KOPT-K1 (cell line): ENCODE data around the gene GPX3.

Experiments
- H3K27ac ChIP-seq: fragments of 200-600 bp; sonication (generic); 2 replicates; pipeline ENCODE4 v1.5.1; 2016; ENCODE audit warnings: antibody characterized with exemption, mild to moderate bottlenecking, low read depth, low read length; ENCODE audit not compliant: poor library complexity, severe bottlenecking
- H3K36me3 ChIP-seq: fragments of 200-600 bp; sonication (generic); 2 replicates; pipeline ENCODE4 v1.5.1; 2017; ENCODE audit warnings: antibody characterized with exemption, mild to moderate bottlenecking, low read length, moderate library complexity; ENCODE audit not compliant: insufficient read depth
- H3K9me3 ChIP-seq: fragments of 200-600 bp; sonication (generic); 2 replicates; pipeline ENCODE4 v1.5.1; 2017; ENCODE audit warnings: antibody characterized with exemption, low read length, mild to moderate bottlenecking; ENCODE audit not compliant: insufficient read depth, poor library complexity, severe bottlenecking

Gene GPX3

DNA sequence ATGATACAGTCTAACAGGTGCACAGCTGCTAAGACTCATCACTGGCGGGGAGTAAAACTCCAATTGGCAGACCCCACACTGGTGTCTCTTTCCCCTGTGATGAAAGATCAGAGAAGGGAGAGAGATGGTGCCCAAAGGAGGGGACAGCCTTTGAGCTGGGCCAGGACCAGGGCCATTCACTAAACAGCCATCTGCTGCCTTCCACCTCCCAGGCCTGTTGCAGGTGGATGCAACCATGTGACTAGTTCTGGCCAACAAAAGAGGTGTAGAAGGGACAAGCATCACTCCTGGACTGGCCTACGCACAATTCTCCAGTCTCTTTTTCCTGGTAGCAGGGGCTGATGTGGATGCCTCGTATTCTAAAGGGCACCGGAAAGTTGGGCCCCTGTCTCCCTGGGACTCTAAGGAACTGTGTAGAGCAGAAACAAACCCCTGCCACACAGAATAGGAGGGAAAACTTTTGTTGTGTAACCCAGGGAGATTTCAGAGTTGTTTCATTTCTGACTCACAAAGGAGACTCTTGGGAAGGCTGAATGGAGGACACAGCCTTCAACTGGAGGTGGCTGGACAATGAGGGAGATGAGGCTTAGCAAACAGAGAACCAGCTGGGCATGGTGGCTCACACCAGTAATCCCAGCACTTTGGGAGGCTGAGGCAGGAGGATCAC is 33.5 kb downstream of the GPX3 start:
- H3K9me3 ChIP-seq, result no peaks in the 10 kb centered on the region
- peaks cover 89% of the 10 kb centered on the region for H3K36me3 ChIP-seq
- H3K27ac ChIP-seq, result no peak overlapping the region

DNA sequence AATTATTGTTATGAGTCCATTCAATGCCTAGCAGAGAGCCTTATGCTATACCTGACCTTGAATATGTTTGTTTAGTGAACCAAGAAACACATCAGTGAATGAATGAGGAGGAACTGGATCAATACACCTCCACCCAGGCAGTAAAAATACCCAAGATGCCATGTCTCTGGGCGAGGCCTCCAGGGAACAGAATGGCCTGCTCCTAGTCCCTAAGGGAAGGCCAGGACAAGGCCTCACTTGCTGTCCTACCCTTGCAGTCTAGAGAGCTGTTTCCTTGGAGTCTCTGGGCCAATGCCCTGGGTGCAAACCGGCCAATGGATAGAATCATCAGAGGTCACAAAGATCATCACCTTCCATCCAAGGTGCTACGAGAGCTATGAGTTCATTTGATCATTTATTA is 34.3 kb downstream of the GPX3 start:
- H3K27ac ChIP-seq, result no peak overlapping the region
- H3K9me3 ChIP-seq, result no peaks in the 10 kb centered on the region
- H3K36me3 ChIP-seq, result peaks cover 89% of the 10 kb centered on the region

DNA sequence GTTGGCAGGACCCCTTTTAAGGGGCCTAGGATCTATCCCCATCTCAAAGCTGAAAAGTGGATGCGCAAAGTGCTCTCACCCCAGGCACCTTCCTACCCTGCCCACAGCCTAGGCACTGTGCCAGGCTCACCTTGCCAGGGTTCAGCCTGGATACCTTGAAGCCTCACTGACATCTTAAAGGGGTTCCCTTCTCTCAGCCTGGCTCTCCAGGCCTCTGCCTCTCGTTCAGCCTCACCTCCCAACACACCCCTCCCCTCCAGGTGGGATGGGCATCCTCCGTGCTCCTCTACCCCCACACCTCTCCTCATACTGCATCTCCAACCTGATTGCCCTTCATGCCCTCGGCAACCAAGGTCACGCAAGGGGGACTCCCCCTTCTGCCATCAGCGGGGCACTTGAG is 34.9 kb downstream of the GPX3 start:
- Histone ChIP-seq H3K27ac (no peak overlapping the region), H3K9me3 (no peaks in the 10 kb centered on the region), H3K36me3 (peaks cover 90% of the 10 kb centered on the region)

DNA sequence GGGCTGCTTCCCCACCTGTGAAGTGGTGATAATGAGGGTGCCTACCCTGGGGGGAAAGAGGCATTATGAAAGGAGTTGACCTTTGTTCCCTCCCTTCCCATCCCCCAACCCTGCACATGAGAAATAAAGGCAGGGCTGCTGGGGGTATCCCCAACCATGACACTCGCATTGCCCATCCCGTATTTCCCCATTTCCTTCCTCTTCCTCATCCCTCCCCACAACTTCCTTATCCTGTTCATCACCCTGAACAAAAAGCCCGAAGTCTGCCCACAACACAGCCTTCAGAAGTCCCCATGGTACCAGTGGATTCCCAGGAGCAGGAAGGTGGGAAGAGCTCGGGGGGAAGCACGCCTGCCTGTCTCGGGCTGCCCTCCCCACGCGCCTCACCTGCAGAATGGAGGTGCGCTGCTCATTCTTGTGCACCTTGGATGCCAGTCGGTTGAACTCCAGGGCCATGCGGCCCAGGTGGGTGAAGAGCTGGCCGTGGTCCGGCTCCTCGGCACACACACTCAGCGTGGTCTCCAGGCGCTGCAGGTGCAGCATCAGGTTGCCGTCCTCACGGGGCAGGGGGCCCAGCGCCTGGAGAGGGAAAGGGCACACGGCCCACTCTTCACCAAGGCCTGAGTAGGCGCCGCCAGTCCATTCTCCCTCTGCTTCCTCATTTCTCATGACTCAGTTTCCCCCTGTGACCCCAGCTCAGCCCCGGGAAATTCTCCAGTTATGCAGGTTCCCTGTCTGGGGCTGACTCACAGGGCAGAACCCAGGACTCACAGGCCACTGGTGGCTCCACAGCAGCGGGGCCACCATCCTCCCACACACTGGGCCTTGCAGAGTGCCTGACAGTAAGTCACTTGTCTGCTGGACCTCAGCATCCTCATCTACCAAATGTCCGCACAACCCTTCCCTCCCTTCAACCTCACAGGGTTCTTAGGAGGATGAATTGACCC is 36.3 kb downstream of the GPX3 start:
- Histone ChIP-seq H3K27ac (no peak overlapping the region), H3K36me3 (peaks cover 93% of the 10 kb centered on the region), H3K9me3 (no peaks in the 10 kb centered on the region)

DNA sequence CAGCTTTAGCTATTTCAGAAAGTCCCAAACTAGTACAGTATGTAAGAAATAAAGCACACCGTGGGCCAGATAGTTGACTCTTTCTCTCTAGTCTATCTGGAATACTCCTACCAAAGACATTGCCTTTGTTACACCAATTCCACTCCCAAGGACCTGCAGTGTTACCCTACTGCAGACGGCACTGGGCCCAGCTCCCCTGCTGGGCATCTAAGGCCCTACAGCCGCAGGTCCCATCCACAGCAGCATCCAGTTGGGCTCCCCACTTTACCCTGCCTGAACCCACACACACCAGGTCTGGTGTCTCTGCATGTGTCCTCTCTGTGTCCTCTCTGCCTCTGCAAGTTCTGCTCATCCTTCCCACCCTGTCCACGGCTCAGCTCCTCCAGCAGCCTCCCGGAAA is 37.9 kb downstream of the GPX3 start:
- no peak overlapping the region for H3K27ac ChIP-seq
- H3K36me3 ChIP-seq, result peaks cover 97% of the 10 kb centered on the region
- no peaks in the 10 kb centered on the region for H3K9me3 ChIP-seq

DNA sequence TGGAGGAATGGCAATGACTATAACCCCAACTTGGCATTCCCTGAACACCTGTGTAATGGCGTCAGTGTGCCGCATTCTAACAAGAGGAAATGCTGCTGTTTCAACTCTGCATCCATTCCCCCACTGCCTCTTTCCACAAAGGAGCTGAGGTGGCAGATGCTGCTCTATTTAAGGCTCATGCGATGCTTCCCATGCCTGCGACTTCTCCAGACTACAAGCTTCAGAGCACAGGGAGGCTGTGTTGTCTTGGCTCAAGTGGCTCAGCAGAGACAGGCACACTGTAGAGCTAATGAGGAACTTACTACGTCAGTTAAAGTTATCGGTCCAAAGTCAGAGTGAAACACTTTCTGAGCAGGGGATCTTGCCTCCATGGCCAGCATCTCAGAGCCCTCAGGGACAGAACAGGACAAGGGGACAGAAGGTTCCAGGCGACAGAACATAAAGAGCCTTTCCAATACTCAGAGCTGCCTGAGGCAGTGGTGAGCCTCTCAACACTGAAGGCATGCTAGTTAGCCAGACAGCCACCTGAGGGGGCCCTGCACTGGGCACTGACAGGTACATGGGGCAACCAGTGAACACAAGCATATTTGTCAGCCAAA is 38.6 kb downstream of the GPX3 start:
- H3K27ac ChIP-seq, result no peak overlapping the region
- peaks cover 94% of the 10 kb centered on the region for H3K36me3 ChIP-seq

DNA sequence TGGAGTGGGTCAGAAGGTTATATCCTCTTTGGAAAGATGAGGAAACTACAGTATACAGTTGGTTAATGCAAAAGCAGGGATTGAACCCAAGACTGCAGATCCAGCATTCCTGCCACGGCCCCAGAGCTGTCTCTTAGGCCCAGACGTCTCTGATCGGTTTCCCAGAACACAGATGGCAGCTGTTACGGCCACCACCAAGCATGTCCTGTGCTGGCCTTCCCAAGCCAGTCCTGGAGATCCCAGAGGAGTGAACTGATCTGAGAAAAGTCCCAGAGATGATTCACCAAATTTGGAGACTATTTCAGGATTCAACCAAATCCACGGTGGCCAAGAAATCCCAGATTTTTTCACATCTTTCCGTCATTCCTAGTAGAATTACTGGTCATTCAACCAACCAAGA is 40.4 kb downstream of the GPX3 start:
- Histone ChIP-seq H3K36me3 (peaks cover 79% of the 10 kb centered on the region), H3K27ac (no peak overlapping the region), H3K9me3 (no peaks in the 10 kb centered on the region)

More for the DNA sequence above, 38.6 kb downstream of the GPX3 start:
- H3K9me3 ChIP-seq, result no peaks in the 10 kb centered on the region

DNA sequence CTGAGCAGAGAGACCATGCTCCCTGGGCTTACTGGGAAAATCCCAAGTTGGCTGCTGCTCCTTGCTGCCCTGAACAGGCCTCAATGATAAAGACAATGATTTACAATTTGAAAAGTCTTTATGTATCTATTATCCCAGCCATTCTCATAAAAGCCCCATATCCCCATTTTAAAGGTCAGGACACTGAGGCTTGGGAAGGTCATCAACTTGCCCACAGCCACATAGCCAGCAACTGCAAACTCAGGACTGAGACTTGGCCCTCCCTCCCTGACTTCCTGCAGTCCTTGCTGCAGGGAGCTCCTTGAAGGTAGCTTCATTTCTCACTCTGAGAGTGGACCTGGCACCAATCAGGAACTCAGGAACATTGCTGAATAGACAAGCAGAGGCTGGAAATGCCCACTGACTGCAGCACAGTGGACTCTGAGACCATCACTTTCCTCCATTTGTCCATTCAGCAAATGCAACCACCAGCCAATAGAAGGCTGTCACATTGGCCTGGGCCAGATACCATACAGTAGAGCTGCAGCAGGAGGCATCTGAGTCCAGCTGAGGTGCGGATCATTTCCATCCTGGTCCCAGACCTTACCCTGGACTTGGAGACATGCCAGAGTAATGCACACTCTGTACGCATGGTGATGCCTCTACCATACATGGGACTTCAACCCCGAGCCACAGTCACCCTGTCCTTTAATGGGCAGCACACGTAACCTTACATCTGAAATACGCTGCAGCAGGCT is 42.2 kb downstream of the GPX3 start:
- no peak overlapping the region for H3K27ac ChIP-seq
- peaks cover 68% of the 10 kb centered on the region for H3K36me3 ChIP-seq
- H3K9me3 ChIP-seq, result no peaks in the 10 kb centered on the region

DNA sequence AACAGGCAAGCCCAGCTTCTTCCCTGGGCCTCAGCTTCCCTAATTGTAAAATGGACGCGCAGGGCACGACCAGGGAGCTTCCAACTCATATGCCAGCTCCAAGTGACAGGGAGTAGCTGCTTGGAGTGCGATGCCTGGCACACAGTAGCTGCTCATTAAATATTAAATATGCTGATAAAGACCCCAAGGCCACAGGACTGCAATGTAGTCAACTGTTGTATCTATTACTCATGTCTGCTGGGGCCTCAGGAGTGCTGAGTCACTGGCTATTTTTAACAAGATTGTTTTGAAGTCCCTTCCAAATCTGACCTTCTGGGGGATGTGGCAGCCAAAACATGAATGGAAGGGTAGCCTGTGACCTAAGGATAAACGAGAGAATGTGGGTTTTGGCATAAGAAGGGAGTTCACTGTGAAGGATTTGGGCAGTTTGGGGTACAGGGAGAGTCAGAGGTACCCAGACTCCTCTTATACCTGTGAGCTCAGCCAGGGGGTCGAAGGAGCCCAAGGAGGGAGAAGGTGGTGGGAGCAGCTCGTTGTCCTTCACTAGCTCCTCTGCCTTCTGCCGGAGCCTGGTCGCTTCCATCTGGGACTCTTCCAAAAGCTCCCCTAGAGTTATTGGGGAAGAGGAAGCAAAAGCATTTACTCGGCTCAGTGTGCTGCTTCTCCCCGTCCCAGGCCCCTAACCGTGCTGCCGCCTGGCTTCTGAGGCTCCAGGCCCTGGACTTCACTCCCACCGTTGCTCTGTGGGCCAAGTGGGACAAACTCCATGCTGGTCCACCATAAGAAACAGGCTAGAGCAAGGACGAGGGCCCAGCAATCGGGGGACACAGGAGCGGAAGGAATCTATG is 43.0 kb downstream of the GPX3 start:
- Histone ChIP-seq H3K36me3 (peaks cover 60% of the 10 kb centered on the region), H3K9me3 (no peaks in the 10 kb centered on the region), H3K27ac (no peak overlapping the region)

DNA sequence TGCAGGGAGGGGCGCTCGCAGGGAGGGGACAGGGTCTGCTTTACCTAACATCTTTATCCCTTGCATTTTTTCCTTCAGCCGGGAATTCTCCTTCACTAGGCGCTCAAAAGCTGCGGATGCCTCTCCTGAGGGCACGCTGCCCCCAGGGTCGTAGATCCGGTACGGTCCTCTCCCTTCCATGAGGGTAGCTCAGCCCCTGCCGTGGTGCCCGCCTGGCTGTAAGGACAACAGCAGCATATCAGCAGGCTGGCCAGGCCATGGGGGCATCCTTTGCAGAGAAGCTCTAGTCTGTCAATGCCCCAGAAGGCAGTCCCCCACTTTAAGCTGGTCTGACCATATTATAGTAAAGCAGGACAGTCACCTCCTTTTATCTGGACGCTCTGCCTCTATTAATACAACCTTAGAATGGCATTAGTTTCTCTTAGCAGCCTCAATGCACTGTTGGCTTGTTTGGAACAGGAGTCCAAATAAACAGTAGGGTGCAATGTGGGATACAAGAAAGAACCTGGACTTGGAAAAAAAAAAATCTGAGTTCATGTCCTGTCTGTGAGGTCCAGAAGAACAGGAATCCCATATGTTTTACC is 44.6 kb downstream of the GPX3 start:
- H3K36me3 ChIP-seq, result peaks cover 44% of the 10 kb centered on the region
- no peaks in the 10 kb centered on the region for H3K9me3 ChIP-seq
- H3K27ac ChIP-seq, result no peak overlapping the region

DNA sequence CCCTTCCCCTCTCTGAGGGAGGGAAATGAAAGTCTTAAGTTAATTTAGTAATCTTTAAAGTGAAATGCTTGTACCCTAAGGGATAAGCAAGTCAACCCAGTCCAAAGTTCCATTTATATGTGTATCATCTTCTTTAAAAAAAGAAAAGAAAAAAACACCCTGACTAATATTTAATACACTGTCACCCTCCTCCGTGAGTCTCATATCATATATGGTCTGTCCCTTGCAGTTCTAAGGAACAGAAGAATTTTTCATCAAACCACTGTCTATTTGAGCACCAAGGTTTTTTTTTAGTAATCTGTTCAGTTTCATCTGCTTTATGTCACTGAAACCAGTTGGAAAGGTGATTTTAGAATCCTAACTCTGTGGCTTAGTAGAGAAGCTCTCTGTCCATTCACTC is 45.2 kb downstream of the GPX3 start:
- Histone ChIP-seq H3K27ac (no peak overlapping the region), H3K9me3 (no peaks in the 10 kb centered on the region), H3K36me3 (peaks cover 40% of the 10 kb centered on the region)

DNA sequence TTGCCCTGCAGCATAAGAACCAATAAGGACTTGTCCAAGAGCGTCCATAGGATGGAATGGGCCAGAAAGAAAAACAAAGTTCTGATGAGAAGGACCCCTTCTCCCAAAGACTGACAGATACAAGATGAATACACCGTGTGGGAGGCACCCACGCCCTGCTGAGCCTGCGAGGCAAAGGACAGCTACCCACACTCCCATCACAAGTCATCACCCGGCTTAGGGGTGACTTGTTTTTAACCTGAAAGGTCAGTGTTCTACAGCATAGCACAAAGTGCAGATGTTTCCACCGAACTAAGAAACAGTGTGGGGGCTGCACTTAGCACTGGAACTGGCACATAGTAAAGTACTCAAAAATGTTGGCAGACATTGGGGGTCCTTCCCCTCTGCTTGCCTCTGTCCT is 46.5 kb downstream of the GPX3 start:
- no peak overlapping the region for H3K27ac ChIP-seq
- H3K36me3 ChIP-seq, result peaks cover 38% of the 10 kb centered on the region
- no peaks in the 10 kb centered on the region for H3K9me3 ChIP-seq

DNA sequence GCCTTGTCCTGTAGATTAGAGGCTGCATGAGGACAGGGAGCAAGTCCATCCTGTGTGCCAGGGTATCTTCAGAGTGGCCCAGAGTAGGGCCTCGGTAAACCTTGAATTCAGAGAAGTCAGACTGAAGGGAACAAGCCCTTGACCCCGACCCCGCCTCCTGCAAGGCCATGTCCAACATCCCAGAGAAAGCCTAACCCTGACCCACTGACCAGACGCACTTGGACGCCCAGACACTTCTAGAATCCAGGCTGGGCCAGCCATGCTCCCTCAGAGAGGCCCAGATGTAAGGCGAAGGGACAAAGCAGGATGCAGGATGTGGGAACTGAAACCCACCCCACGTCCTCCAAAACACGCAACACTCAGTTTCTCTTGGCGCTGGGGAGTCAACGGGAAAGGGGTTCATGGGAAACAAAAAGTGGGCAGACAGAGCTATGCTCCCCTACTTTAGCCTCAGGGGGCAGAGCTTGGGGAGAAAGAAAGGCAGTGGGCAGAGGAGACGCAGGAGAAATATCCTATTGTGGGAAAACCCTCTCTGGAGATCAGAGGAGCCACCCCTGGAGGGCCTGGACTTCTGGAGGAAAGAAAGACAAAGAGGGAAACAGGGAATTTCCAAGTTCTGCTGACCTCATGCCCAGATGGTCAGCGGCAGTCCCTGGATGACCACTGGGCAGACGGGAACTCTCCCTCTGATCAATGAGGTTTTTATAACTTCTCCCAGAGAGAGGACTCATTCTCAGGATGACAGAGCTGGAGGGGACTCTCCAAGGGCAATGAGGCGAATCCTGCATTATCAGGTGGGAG is 47.4 kb downstream of the GPX3 start:
- Histone ChIP-seq H3K36me3 (peaks cover 29% of the 10 kb centered on the region), H3K9me3 (no peaks in the 10 kb centered on the region), H3K27ac (no peak overlapping the region)
